H9 (cell line): ENCODE measurements around the gene PRH1. TPM values are rescaled to one million over a fixed set of nuclear protein-coding genes. Genes with fewer than 3 reads are reported as not detected.

Experiments used
- DNase-seq: peaks from one replicate; pipeline ENCODE4 v3.0.0-alpha.2; 2017
- H2AFZ ChIP-seq: one replicate; pipeline ENCODE4 v1.6.1; 2013; ENCODE audit warnings: mild to moderate bottlenecking, low read length, control low read depth, moderate library complexity
- H2AK5ac ChIP-seq: 2 replicates; pipeline ENCODE4 v1.6.1; 2013; ENCODE audit warnings: low read length, control low read depth, mixed read lengths; ENCODE audit not compliant: insufficient read length
- H2BK120ac ChIP-seq: one replicate; pipeline ENCODE4 v1.6.1; 2013; ENCODE audit warnings: low read depth, mild to moderate bottlenecking, low read length, control low read depth, inconsistent platforms; ENCODE audit not compliant: poor library complexity, severe bottlenecking
- H2BK12ac ChIP-seq: 2 replicates; pipeline ENCODE4 v1.6.1; 2013; ENCODE audit warnings: low read length, control low read depth, mixed read lengths, low read depth; ENCODE audit not compliant: insufficient read length
- H2BK15ac ChIP-seq: 2 replicates; pipeline ENCODE4 v1.6.1; 2013; ENCODE audit warnings: low read depth, low read length, control low read depth
- H2BK20ac ChIP-seq: one replicate; pipeline ENCODE4 v1.6.1; 2013; ENCODE audit warnings: low read depth, mild to moderate bottlenecking, low read length, control low read depth, inconsistent platforms; ENCODE audit not compliant: poor library complexity, severe bottlenecking
- H2BK5ac ChIP-seq: 2 replicates; pipeline ENCODE4 v1.6.1; 2013; ENCODE audit warnings: low read length, control low read depth, mixed read lengths; ENCODE audit not compliant: insufficient read length
- H3K14ac ChIP-seq: 2 replicates; pipeline ENCODE4 v1.6.1; 2013; ENCODE audit warnings: low read length, control low read depth; ENCODE audit not compliant: insufficient read depth
- H3K18ac ChIP-seq: 2 replicates; pipeline ENCODE4 v1.6.1; 2013; ENCODE audit warnings: low read depth, mild to moderate bottlenecking, mixed read lengths, low read length, control low read depth; ENCODE audit not compliant: insufficient read length
- H3K23ac ChIP-seq: 2 replicates; pipeline ENCODE4 v1.6.1; 2013; ENCODE audit warnings: low read length, control low read depth, mixed read lengths, low read depth; ENCODE audit not compliant: insufficient read length
- H3K23me2 ChIP-seq: 2 replicates; pipeline ENCODE4 v1.6.1; 2013; ENCODE audit warnings: low read depth, mild to moderate bottlenecking, mixed read lengths, low read length, control low read depth; ENCODE audit not compliant: insufficient read length, poor library complexity, severe bottlenecking
- H3K27ac ChIP-seq: 2 replicates; pipeline ENCODE4 v1.5.1; 2013; ENCODE audit warnings: low read length, control low read depth, mixed read lengths, low read depth; ENCODE audit not compliant: insufficient read length
- H3K27me3 ChIP-seq: 2 replicates; pipeline ENCODE4 v1.6.1; 2013; ENCODE audit warnings: low read length, control low read depth, inconsistent platforms; ENCODE audit not compliant: insufficient read depth
- H3K4ac ChIP-seq: 2 replicates; pipeline ENCODE4 v1.6.1; 2013; ENCODE audit warnings: low read depth, mild to moderate bottlenecking, control low read depth, inconsistent platforms, low read length, moderate library complexity
- H3K4me1 ChIP-seq: 2 replicates; pipeline ENCODE4 v1.6.1; 2013; ENCODE audit warnings: low read length, control low read depth, inconsistent platforms; ENCODE audit not compliant: insufficient read depth
- H3K4me2 ChIP-seq: 2 replicates; pipeline ENCODE4 v1.6.1; 2013; ENCODE audit warnings: low read length, control low read depth, mixed read lengths; ENCODE audit not compliant: insufficient read length, insufficient read depth
- H3K56ac ChIP-seq: 2 replicates; pipeline ENCODE4 v1.6.1; 2013; ENCODE audit warnings: low read depth, mild to moderate bottlenecking, mixed read lengths, low read length, control low read depth; ENCODE audit not compliant: insufficient read length
- H3K79me1 ChIP-seq: 2 replicates; pipeline ENCODE4 v1.6.1; 2013; ENCODE audit warnings: low read depth, mild to moderate bottlenecking, moderate library complexity, low read length, control low read depth, inconsistent platforms; ENCODE audit not compliant: insufficient read depth, poor library complexity, severe bottlenecking
- H3K79me2 ChIP-seq: 2 replicates; pipeline ENCODE4 v1.6.1; 2013; ENCODE audit warnings: low read length, control low read depth, inconsistent platforms; ENCODE audit not compliant: insufficient read depth
- H3K9ac ChIP-seq: 2 replicates; pipeline ENCODE4 v1.6.1; 2013; ENCODE audit warnings: low read length, control low read depth, mixed read lengths; ENCODE audit not compliant: insufficient read length; ENCODE audit errors: extremely low read depth
- H3K9me3 ChIP-seq: one replicate; pipeline ENCODE4 v1.6.1; 2013; ENCODE audit warnings: low read depth, low read length, inconsistent platforms; ENCODE audit not compliant: control insufficient read depth
- H3T11ph ChIP-seq: one replicate; pipeline ENCODE4 v1.6.1; 2013; ENCODE audit warnings: mild to moderate bottlenecking, low read length, control low read depth, inconsistent platforms
- H4K20me1 ChIP-seq: one replicate; pipeline ENCODE4 v1.6.1; 2013; ENCODE audit not compliant: control insufficient read depth, insufficient read length, insufficient read depth
- H4K5ac ChIP-seq: 2 replicates; pipeline ENCODE4 v1.6.1; 2013; ENCODE audit warnings: low read depth, mild to moderate bottlenecking, mixed read lengths, low read length, control low read depth; ENCODE audit not compliant: insufficient read length
- H4K8ac ChIP-seq: replicated peaks from 2 replicates; pipeline ENCODE4 v1.6.1; 2013; ENCODE audit warnings: low read length, control low read depth, mixed read lengths, low read depth; ENCODE audit not compliant: insufficient read length
- H4K91ac ChIP-seq: 2 replicates; pipeline ENCODE4 v1.6.1; 2013; ENCODE audit warnings: low read depth, mild to moderate bottlenecking, moderate library complexity, mixed read lengths, low read length, control low read depth; ENCODE audit not compliant: insufficient read length
- H3K27ac Mint-ChIP-seq, 3 experiments: 2 replicates in 2 of 3; 3 replicates in 1 of 3; pipeline ENCODE4 v1.8.0; 2020 to 2021; ENCODE audit warnings: mixed read lengths in 3 of 3, mild to moderate bottlenecking in 1 of 3, moderate library complexity in 1 of 3
- H3K27me3 Mint-ChIP-seq: 2 replicates; pipeline ENCODE4 v1.8.0; 2021; ENCODE audit warnings: low read depth, mild to moderate bottlenecking, moderate library complexity, mixed read lengths
- H3K36me3 Mint-ChIP-seq, 3 experiments: 2 replicates in 2 of 3; 3 replicates in 1 of 3; pipeline ENCODE4 v1.8.0; 2020 to 2021; ENCODE audit warnings: low read depth in 3 of 3, mixed read lengths in 3 of 3; ENCODE audit not compliant: insufficient read depth in 1 of 3
- H3K4me1 Mint-ChIP-seq, 2 experiments: 2 replicates each; pipeline ENCODE4 v1.8.0; 2020; ENCODE audit warnings: mixed read lengths in 2 of 2
- H3K4me3 Mint-ChIP-seq, 2 experiments: 2 replicates in 1 of 2; 3 replicates in 1 of 2; pipeline ENCODE4 v1.8.0; 2020 to 2021; ENCODE audit warnings: mild to moderate bottlenecking in 2 of 2, mixed read lengths in 2 of 2, moderate library complexity in 1 of 2
- H3K9me3 Mint-ChIP-seq, 2 experiments: 2 replicates in 1 of 2; 3 replicates in 1 of 2; pipeline ENCODE4 v1.8.0; 2020; ENCODE audit warnings: mild to moderate bottlenecking in 2 of 2, mixed read lengths in 2 of 2, moderate library complexity in 1 of 2
- CTCF ChIP-seq: fragments of 200-600 bp; sonication (generic); conservative IDR thresholded peaks from 3 replicates; pipeline ENCODE4 v1.8.0; 2021; ENCODE audit warnings: antibody characterized with exemption, mild to moderate bottlenecking
- WGBS: extraction: QIAGEN DNeasy Blood & Tissue Kit; methylation state at CpG from one replicate; pipeline ENCODE4 v1.1.7; 2013; ENCODE audit warnings: missing lambda C conversion rate, low lambda C conversion rate, mixed read lengths; ENCODE audit not compliant: insufficient read length; ENCODE audit errors: extremely low coverage; 5-methylcytosine and 5-hydroxymethylcytosine counted together
- total RNA-seq: library from RNA; stranded (reverse); gene quantifications from 2 replicates; pipeline ENCODE4 v1.2.1, GENCODE V29; 2021

PRH1 gene
- total RNA-seq, 1 experiment from 2014 or later, result 14.9 TPM

GRCh38 chr12:10855807-10856206 lies 28.2 kb downstream of the PRH1 start:
- Histone ChIP-seq H4K91ac (no peak overlapping the region), H3K14ac (no peak overlapping the region), H2AFZ (no peak overlapping the region), H4K20me1 (no peaks in the 10 kb centered on the region), H3K18ac (no peak overlapping the region), H2BK12ac (no peak overlapping the region), H3K9me3 (peaks cover 10% of the 10 kb centered on the region), H4K5ac (no peak overlapping the region), H2BK20ac (no peak overlapping the region), H3K9ac (no peak overlapping the region), H2BK5ac (no peak overlapping the region), H3K4me1 (no peaks in the 10 kb centered on the region), H4K8ac (no peak overlapping the region), H3K79me1 (no peaks in the 10 kb centered on the region), H2BK120ac (no peak overlapping the region), H3K79me2 (no peaks in the 10 kb centered on the region), H3K23ac (no peak overlapping the region), H3K27me3 (no peaks in the 10 kb centered on the region), H3K4ac (no peak overlapping the region), H2BK15ac (no peak overlapping the region), H3T11ph (no peak overlapping the region), H3K27ac (no peak overlapping the region), H2AK5ac (no peak overlapping the region), H3K56ac (no peak overlapping the region), H3K23me2 (no peaks in the 10 kb centered on the region), H3K4me2 (no peak overlapping the region)
- Mint-ChIP-seq H3K27me3 (no peaks in the 10 kb centered on the region), H3K36me3 (peaks cover 35 to 47% (median 39%) of the 10 kb centered on the region in 3 experiments), H3K4me3 (no peak overlapping the region), H3K27ac (no peak overlapping the region), H3K4me1 (no peaks in the 10 kb centered on the region), H3K9me3 (peaks cover 37 to 40% of the 10 kb centered on the region in 2 experiments)
- no peak for DNase-seq
- WGBS, result no CpG with 5 or more reads among the region's 2 CpGs
- TF ChIP-seq CTCF, result no peak
